Mesodermal cell (in vitro differentiated cells): ENCODE data around the gene TRIM3.

ENCODE experiments used
- H3K27ac ChIP-seq: 2 replicates; pipeline ENCODE4 v1.7.0; 2013; ENCODE audit warnings: mild to moderate bottlenecking, low read depth, low read length, moderate library complexity; ENCODE audit not compliant: severe bottlenecking
- H3K36me3 ChIP-seq: 2 replicates; pipeline ENCODE4 v1.7.1; 2013; ENCODE audit warnings: mild to moderate bottlenecking, low read length, moderate library complexity; ENCODE audit not compliant: control insufficient read depth, insufficient read depth
- H3K4me1 ChIP-seq: one replicate; pipeline ENCODE4 v1.7.1; 2013; ENCODE audit warnings: mild to moderate bottlenecking, low read length; ENCODE audit not compliant: insufficient read depth, control insufficient read depth, poor library complexity, severe bottlenecking
- H3K4me3 ChIP-seq: 2 replicates; pipeline ENCODE4 v1.7.0; 2013; ENCODE audit warnings: low read length, control low read depth, mild to moderate bottlenecking; ENCODE audit not compliant: insufficient read depth, poor library complexity, severe bottlenecking; ENCODE audit errors: extremely low read depth
- H3K9me3 ChIP-seq: 2 replicates; pipeline ENCODE4 v1.7.1; 2013; ENCODE audit warnings: mild to moderate bottlenecking, low read length, moderate library complexity; ENCODE audit not compliant: control insufficient read depth
- WGBS, 2 experiments: methylation state at CpG; one replicate each; pipeline ENCODE4 v1.1.5; 2013; ENCODE audit warnings: missing lambda C conversion rate in 2 of 2; ENCODE audit not compliant: insufficient coverage in 2 of 2; 5-methylcytosine and 5-hydroxymethylcytosine counted together

TRIM3 gene

DNA sequence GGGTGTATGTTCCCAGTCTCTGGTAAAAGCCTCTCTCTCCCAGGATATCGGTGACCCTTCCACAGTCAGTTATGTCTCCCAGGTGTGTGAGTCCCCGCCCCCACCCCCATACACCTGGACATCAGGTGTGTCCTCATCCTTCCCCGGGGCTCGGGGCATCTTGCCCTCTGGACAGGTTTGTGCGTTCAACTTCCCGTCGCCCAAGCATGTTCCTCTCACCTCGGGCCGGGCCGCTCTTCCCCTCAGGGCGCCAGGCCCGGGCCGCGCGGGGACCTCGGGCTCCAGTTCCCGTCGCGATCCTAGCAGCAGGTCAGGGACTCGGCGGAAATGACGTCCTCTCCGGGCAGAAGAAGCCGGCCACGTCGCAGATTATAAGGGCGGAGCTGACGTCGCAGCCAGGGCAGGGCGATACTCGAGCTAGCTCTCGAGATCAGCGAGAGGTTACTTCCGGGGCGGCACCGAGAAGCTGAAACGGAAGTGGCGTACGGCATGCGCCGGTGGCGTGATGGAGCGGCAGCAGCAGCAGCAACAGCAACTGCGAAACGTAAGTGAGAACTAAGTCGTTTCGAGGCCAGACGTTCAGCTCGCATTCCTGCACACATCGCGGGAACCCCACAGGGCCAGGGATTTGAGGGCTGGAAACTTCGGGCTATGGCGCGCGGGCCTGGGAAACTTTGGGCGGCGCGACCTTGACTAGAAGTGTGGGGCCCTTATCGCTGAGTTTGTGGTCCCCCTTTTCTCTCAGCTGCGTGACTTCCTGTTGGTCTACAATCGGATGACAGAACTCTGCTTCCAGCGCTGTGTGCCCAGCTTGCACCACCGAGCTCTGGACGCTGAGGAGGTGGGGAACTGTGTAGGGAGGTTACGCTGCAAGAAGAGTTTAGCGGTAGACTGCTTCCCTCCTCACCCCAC, 7.5 kb upstream of the TRIM3 start, which contains the start of the genes ARFIP2 and TIMM10B:
ARFIP2 (minus strand) TSS at position 320 of the 912 bp plus-strand sequence. CDS start 910 bp downstream, outside the sequence.
TIMM10B (plus strand) TSS at position 490 of the 912 bp plus-strand sequence; CDS start at position 506, 16 bp downstream.
- peak within 1 kb of the TSS; percentile 97 for H3K4me3 ChIP-seq
- H3K27ac ChIP-seq: peak within 1 kb of the TSS; percentile 98
- WGBS, 2 experiments: 0% methylated on average over 55 to 56 of the region's 66 CpGs
- H3K9me3 ChIP-seq: no peaks in the 10 kb centered on the region
- H3K36me3 ChIP-seq: peaks cover 83% of the 10 kb centered on the region
- peaks cover 20% of the 10 kb centered on the region for H3K4me1 ChIP-seq

DNA sequence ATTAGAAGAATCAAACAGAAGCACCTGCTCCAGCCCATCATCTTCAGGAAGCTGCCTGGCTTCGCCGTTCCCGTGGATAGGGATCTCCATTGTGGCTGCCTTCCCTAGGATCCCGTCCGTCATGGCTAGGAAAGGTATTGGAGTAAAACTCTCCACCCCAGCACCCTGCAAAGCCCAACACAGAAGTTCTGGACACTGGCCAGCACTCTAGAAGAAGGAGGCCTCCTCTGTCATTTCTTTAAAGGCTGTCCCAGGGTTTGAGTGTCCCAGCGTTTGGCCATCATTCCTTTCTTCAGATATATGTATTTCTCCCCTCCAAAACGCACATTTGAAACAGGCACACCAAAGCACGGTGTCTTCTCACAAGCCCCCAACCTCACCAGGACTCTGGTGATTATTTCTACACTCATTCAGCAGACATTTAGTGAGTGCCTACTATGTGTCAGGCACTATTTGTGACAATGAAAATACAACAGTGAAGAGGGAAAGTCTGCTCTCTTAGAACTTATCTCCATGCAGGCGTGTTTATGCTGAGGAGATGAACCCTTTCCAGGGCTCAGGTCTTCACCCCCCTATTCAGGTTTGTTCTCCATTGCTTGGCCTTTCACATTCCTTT, 6.7 kb upstream of the TRIM3 start:
- WGBS, 2 experiments: 72 to 100% methylated on average over 2 to 4 of the region's 9 CpGs
- peak overlapping the region; percentile 98 for H3K27ac ChIP-seq
- peaks cover 20% of the 10 kb centered on the region for H3K4me1 ChIP-seq
- peak overlapping the region; percentile 97 for H3K4me3 ChIP-seq
- H3K36me3 ChIP-seq: peaks cover 78% of the 10 kb centered on the region
- no peaks in the 10 kb centered on the region for H3K9me3 ChIP-seq

DNA sequence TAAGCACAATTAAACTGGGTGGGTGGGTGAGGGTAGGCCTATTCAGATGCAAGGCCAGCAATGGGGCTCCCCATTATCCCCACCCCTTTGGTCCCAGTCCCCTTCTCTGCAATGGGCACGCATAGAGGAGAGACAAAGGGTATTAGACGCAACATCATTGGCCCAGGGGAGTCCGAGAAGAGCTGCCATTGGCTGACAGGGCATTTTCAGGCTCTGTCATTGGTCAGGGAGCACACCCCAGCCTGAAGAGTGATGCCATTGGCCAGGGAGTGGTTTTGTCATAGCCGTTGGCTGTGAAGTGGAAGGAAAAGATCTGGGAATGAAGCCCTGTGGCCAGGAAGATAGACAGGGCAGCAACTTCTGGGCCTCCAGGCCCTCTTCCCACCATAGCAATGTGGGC, 2.8 kb upstream of the TRIM3 start:
- 99 to 100% methylated on average over 3 to 4 of the region's 4 CpGs for WGBS, 2 experiments
- Histone ChIP-seq H3K36me3 (peaks cover 45% of the 10 kb centered on the region), H3K27ac (peak overlapping the region; percentile 23), H3K4me1 (peaks cover 22% of the 10 kb centered on the region), H3K4me3 (no peak overlapping the region), H3K9me3 (no peaks in the 10 kb centered on the region)

DNA sequence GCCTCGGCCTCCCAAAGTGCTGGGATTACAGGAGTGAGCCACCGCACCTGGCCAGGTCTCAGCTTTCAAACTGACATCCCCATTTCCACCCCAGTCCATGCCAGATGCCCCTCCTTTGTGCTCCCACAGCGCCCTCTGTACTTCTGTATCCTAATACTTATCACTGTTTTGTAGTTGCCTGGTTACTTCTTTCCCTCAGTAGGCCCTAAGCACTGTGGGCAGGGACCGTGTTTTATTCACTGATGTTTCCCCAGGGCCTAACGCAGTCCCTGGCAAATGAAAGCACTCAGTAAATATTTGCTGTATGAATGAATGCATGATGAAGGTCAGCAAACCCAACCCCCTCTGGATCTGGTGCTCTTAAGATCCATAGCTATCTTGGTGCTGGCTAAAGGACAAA, 2.2 kb upstream of the TRIM3 start:
- Histone ChIP-seq H3K9me3 (no peaks in the 10 kb centered on the region), H3K4me3 (no peak overlapping the region), H3K4me1 (peaks cover 22% of the 10 kb centered on the region), H3K27ac (peak overlapping the region; percentile 23), H3K36me3 (peaks cover 45% of the 10 kb centered on the region)
- 79 to 92% methylated on average over 1 to 5 of the region's 5 CpGs for WGBS, 2 experiments

DNA sequence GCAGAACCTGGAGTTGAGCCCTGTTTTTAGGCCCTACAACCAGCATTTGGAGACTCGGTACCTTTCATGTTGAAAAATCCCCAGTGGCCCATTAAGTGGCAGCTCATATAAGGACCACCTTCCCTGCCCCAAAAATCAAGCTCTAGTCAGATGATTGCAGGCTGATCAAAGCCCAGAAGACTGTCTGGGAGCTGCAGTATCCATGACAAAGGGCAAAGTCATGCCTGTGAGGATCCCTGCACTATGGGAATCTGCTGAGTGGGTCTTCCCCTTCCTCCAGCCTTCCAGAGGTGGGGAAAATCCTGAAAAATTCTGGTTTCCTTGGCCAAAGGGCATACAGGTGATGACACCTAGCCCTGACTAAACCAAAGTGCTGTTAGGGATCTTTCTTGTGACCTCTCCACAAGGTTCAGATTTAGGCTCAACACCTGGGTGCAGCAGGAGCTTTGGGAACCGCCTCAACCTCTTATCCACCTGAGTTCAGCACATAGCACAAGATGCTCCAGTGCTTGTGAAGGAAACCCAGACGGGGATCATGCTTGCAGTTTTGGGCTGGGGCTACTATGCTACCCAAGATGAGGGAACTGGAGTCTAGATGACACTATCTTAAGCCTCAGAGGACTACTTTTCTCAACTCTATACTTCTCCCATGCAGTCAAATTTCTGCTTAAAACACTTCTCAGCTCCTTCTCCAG, 1.2 kb upstream of the TRIM3 start:
- peaks cover 16% of the 10 kb centered on the region for H3K4me1 ChIP-seq
- WGBS, 2 experiments: 93 to 95% methylated on average over 2 to 3 of the region's 3 CpGs
- H3K36me3 ChIP-seq: peaks cover 41% of the 10 kb centered on the region
- no peak overlapping the region for H3K4me3 ChIP-seq
- H3K9me3 ChIP-seq: no peaks in the 10 kb centered on the region
- peak overlapping the region; percentile 92 for H3K27ac ChIP-seq

DNA sequence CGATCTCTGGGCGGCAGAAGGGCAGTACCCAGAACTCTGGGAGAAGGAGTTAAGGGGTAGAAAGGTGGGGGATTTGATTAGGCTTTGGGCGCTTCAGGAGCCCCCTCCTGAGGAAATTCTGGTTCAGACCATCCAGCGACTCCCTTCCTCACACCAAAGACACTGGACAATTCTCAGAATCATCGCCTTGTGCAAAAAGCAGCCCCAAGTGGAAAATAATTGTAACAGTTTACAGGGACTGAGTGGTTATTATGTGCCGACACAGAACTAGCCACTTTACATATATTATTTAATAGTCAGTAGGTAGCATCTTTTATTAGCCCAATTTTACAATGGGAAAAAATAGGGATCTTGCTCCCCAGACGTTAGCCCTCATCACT, 662 bp upstream of the TRIM3 start:
- peaks cover 15% of the 10 kb centered on the region for H3K4me1 ChIP-seq
- no peaks in the 10 kb centered on the region for H3K9me3 ChIP-seq
- 60 to 75% methylated on average over 1 of the region's 7 CpGs for WGBS, 2 experiments
- peak overlapping the region; percentile 74 for H3K4me3 ChIP-seq
- peak overlapping the region; percentile 92 for H3K27ac ChIP-seq
- peaks cover 35% of the 10 kb centered on the region for H3K36me3 ChIP-seq

DNA sequence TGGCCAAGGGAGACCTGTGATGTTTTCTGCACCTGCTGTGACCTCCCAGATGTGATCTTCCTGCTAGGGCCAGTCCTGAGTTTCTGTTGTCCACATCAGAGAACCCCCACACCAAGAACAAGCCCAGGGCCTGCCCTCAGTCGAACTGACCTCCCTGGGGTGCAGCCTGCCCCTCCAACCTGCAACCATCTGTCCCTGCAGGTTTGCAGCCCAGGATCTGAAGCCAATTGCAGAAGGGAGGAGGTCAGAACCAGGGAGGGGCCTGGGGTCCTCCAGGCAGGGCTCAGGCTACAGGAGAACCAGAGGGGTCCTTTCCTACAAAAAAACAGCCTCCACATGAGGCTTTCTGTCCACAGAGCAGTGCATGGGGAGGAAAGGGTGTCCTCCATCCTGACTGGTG, 807 bp downstream of the TRIM3 start:
- Histone ChIP-seq H3K4me3 (peak overlapping the region; percentile 74), H3K36me3 (peaks cover 20% of the 10 kb centered on the region), H3K9me3 (no peaks in the 10 kb centered on the region), H3K4me1 (peaks cover 17% of the 10 kb centered on the region), H3K27ac (no peak overlapping the region)
- 29 to 40% methylated on average over 1 of the region's 1 CpG for WGBS, 2 experiments

DNA sequence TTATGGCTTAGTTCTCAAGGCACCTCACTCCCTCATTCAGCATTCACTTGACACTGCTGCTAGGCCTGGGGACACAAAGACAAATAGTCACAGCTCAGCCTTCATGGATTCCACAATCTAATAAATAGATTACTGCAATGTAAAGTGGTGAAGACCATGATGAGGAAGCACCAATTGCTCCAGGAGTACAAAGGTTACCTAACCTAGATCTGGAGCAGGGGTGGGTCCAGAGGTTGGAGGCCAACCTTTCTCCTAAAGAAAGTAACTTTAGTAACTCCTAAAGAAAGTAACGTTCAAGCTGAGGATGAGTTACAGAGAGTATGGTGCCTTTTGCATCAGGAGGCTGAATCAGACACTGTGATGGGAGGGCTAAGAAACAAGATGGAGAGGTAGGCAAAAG, 4.1 kb downstream of the TRIM3 start:
- 67% methylated on average over 1 of the region's 1 CpG; no CpG with 5 or more reads in 1 of the 2 experiments for WGBS, 2 experiments
- no peak overlapping the region for H3K4me3 ChIP-seq
- H3K27ac ChIP-seq: no peak overlapping the region
- H3K4me1 ChIP-seq: peaks cover 13% of the 10 kb centered on the region
- H3K9me3 ChIP-seq: no peaks in the 10 kb centered on the region
- peaks cover 14% of the 10 kb centered on the region for H3K36me3 ChIP-seq

DNA sequence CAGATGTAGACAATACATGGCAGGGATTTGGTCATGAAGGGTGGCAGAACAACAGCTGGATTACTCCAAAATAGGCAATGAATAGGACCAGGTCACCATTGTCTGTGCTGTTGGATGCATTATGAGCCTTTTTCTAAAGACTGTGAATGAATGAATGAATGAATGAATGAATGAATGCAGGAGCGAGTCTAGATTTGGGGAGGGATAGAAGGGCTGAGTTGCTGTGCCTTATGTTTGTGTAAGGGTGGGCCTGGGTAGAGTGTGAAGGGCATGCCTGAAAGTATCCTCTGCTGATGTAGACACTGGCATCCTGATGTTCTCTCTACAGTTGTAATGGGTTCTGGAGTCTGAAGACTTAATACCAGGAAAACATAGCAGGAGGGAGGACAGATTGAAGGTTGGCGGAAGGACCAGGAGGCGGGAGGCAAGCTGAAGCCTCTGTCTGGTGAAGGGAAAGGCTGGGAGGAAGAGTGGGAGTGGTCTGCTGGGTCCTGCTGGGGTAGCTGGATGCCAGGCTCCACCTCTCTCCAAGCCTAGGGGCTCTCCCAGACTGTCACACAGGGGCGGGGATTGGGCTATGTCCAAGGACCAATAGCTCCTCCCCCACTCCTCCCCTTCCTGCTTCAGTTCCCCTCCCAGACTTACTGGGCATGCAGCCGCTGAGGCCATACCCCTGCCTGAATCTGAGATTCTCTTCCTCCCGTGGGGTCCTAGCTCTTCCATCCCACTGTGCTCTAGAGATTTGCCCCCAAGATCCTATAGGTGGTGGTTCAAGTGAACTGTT, 4.8 kb downstream of the TRIM3 start:
- no peak overlapping the region for H3K4me3 ChIP-seq
- no peaks in the 10 kb centered on the region for H3K9me3 ChIP-seq
- peaks cover 21% of the 10 kb centered on the region for H3K36me3 ChIP-seq
- H3K27ac ChIP-seq: no peak overlapping the region
- H3K4me1 ChIP-seq: peaks cover 11% of the 10 kb centered on the region
- WGBS, 2 experiments: 22 to 35% methylated on average over 3 to 5 of the region's 6 CpGs

DNA sequence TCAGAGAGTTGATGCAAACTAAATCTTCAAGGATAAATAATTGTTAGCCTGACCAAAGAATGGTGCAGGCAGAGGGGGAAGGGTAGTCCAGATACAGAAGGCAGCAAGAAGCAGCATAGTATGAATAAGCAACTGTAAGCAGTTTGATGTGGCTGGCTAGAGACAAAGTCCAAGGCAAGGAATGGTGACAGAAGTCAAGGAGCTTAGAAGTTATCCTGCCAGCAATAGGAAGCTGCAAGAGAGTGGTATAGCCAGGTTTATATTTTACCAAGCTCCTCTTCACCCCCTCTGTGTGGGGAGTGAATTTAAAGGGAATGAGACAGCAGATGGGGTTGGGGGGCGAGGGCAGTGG, 14.7 kb downstream of the TRIM3 start:
- no CpG with 5 or more reads among the region's 1 CpG for WGBS, 2 experiments
- Histone ChIP-seq H3K4me1 (no peaks in the 10 kb centered on the region), H3K36me3 (peaks cover 61% of the 10 kb centered on the region), H3K4me3 (no peak overlapping the region), H3K9me3 (no peaks in the 10 kb centered on the region), H3K27ac (no peak overlapping the region)
